Prostate gland (tissue), 2 donors: ENCODE data around the gene TRPT1. TPM values are rescaled to one million over a fixed set of nuclear protein-coding genes. Genes with fewer than 3 reads are reported as not detected.
A peak's percentile ranks its signal among the peaks of the same experiment; 100 is the strongest.

Source experiments
- DNase-seq: peaks from one replicate; pipeline ENCODE4 v3.0.0-alpha.2; 2019; ENCODE audit warnings: low spot score
- H3K27ac ChIP-seq, 2 donors: fragments of 200-600 bp; sonication (generic); 2 replicates each; pipeline ENCODE4 v1.5.1; 2017 to 2019
- H3K27me3 ChIP-seq: fragments of 200-600 bp; sonication (generic); replicated peaks from 2 replicates; pipeline ENCODE4 v1.5.1; 2019; ENCODE audit not compliant: insufficient read depth
- H3K36me3 ChIP-seq, 2 donors: fragments of 200-600 bp; sonication (generic); 1 replicate in 1 of 2; 2 replicates in 1 of 2; pipeline versions ENCODE4 v1.5.1 to v1.8.1; 2017 to 2019
- H3K4me1 ChIP-seq: fragments of 200-600 bp; sonication (generic); replicated peaks from 2 replicates; pipeline ENCODE4 v1.5.1; 2019
- H3K4me3 ChIP-seq, 2 donors: fragments of 200-600 bp; sonication (generic); 2 replicates each; pipeline ENCODE4 v1.5.1; 2017 to 2019
- H3K9me3 ChIP-seq: fragments of 200-600 bp; sonication (generic); 2 replicates; pipeline ENCODE4 v1.5.1; 2017
- POLR2A ChIP-seq: fragments of 450-650 bp; IDR thresholded peaks from one replicate; pipeline ENCODE4 v1.6.1; 2016; ENCODE audit warnings: antibody characterized with exemption, mild to moderate bottlenecking
- POLR2AphosphoS5 ChIP-seq: sonication (generic); formaldehyde crosslinking; IDR thresholded peaks from one replicate; pipeline ENCODE4 v1.6.1; 2017; ENCODE audit warnings: antibody characterized with exemption
- WGBS: methylation state at CpG from one replicate; pipeline ENCODE4 v1.1.5; 2018; 5-methylcytosine and 5-hydroxymethylcytosine counted together
- intact Hi-C: fragments of 100-400 bp; cut with DNase I; formaldehyde crosslinking; loops from one replicate; pipeline ENCODE4 v1.14.2; 2022
- total RNA-seq, 2 donors: library from RNA; depleted of rRNA; stranded (reverse); fragments of >200 nt; gene quantifications; one replicate each; pipeline ENCODE4 v1.1.0, GENCODE V29; 2016
- TF ChIP-seq, protein P1 (sequence below), 4 experiments: fragments of 200-600 bp in 2 of 4; fragments of 450-650 bp in 2 of 4; sonication (generic) in 2 of 4; IDR thresholded peaks; 1 replicate in 3 of 4; 2 replicates in 1 of 4; pipeline ENCODE4 v1.5.1; 2016 to 2019; ENCODE audit warnings: antibody characterized with exemption in 4 of 4, mild to moderate bottlenecking in 2 of 4, moderate library complexity in 2 of 4

The TRPT1 gene
- total RNA-seq, 2 donors from 2014 or later = 63.6 to 87.7 TPM

DNA sequence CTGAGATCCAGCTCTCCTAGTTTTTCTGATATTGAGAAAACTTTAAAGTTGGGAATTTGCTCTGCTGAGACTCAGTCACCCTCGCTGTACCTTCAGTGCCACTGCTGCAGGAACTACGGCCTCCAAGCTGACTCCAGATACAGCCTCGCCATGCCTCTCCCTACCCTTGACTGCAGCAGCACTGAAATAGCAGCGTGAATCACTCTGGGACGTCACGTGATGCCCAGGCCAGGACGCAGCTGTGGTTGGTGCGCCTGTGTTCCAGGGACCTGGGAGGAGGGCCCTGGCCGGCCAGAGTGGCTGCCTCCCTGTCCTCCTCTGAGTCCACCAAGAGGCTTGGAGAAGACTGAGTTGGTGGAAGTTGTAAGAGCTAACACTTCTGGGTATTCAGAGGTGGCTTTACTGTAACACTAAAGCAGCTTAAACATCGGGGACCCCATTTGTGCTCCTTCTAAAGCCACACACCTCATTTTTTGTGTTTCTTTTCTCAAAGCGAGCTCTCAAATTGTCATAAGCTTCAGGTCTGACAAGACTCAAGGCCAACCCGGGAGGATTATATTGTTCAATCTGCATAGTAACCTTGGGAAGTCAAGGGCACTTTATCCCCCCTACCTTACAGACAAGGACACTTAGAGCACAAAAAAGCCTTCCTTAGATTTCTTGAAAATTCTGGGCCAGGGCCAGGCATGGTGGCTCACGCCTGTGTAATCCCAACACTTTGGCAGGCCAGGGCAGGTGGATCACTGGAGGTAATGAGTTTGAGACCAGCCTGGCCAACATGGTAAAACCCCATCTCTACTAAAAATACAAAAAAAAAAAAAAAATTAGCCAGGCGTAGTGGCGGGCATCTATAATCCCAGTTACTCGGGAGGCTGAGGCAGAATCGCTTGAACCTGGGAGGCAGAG lies 44.2 kb downstream of the TRPT1 start:
- DNase-seq = peak; percentile 81

DNA sequence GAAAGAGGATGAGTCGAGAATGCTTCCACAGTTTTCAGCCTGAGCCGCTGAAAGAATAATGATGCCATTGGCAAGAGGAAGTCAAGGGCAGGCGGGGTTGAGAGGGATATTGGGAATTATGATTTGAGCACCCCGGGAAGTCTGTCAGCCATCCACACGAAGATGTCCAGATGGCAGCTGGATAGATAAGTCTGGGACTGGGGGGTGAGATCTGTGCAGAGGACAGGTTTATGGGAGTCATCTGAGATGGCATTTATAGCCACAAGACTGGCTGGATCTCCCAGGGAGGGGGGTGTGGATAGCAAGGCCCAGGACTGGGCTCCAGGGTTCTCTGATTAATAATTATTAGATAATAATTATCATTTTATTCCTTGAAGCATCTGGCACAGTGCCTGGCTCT lies 45.1 kb downstream of the TRPT1 start:
- Histone ChIP-seq H3K36me3 (no peaks in the 10 kb centered on the region), H3K27me3 (no peaks in the 10 kb centered on the region), H3K27ac (peak overlapping the region; percentile 59 to 63), H3K4me3 (no peak overlapping the region), H3K9me3 (no peaks in the 10 kb centered on the region), H3K4me1 (no peaks in the 10 kb centered on the region)
- intact Hi-C loops = no loop called here
- no peak for DNase-seq
- TF ChIP-seq POLR2A (no peak), POLR2AphosphoS5 (no peak)
- TF ChIP-seq, protein P1, sequence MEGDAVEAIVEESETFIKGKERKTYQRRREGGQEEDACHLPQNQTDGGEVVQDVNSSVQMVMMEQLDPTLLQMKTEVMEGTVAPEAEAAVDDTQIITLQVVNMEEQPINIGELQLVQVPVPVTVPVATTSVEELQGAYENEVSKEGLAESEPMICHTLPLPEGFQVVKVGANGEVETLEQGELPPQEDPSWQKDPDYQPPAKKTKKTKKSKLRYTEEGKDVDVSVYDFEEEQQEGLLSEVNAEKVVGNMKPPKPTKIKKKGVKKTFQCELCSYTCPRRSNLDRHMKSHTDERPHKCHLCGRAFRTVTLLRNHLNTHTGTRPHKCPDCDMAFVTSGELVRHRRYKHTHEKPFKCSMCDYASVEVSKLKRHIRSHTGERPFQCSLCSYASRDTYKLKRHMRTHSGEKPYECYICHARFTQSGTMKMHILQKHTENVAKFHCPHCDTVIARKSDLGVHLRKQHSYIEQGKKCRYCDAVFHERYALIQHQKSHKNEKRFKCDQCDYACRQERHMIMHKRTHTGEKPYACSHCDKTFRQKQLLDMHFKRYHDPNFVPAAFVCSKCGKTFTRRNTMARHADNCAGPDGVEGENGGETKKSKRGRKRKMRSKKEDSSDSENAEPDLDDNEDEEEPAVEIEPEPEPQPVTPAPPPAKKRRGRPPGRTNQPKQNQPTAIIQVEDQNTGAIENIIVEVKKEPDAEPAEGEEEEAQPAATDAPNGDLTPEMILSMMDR (IDR thresholded peaks at IDR 0.05) = no peak
- 53% methylated on average over 5 of the region's 5 CpGs for WGBS

More for the DNA sequence above, 44.2 kb downstream of the TRPT1 start:
- Histone ChIP-seq H3K36me3 (no peaks in the 10 kb centered on the region), H3K27me3 (no peaks in the 10 kb centered on the region), H3K4me1 (no peaks in the 10 kb centered on the region), H3K9me3 (no peaks in the 10 kb centered on the region), H3K4me3 (no peak overlapping the region), H3K27ac (peak overlapping the region; percentile 59 to 63)
- TF ChIP-seq POLR2A (peak; percentile 87), POLR2AphosphoS5 (peak; percentile 95)
- TF ChIP-seq, protein P1 (IDR thresholded peaks at IDR 0.05) = no peak
- intact Hi-C loops = no loop called here
- 41% methylated on average over 17 of the region's 17 CpGs for WGBS

DNA sequence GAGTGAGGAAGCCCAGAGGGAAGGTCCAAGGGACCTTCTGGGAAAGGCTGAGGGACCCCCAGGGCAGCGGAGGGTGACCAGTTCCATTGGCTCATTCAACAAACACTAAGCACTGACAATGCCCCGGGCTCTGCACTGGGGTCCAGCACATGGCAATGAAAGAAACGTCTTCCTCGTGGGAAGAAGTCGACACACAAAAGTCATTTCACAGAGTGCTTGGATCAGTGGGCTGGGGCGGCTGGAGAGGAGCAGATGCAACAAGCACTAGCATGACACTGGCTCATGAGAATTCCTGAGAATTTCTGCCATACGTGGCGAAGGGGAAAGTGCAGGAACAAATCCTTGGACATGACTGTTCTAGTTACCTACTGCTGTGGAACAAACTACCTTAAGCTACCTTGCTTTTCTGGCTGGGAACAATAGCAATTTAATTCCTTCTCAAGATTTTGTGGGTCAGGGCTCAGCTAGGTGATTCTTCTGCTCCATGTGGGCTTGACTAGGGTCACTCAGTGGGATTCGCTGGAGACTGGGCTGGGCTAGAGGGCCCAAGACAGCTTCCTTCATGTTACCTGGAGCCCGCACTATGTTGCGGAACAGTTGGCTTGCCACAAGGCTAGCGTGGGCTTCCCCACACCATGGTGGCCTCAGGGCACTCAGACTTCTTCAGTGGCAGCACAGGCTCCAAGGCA lies 46.9 kb downstream of the TRPT1 start:
- no peaks in the 10 kb centered on the region for H3K9me3 ChIP-seq
- H3K27ac ChIP-seq = no peak overlapping the region
- no peaks in the 10 kb centered on the region for H3K27me3 ChIP-seq
- TF ChIP-seq, protein P1 (IDR thresholded peaks at IDR 0.05) = no peak
- TF ChIP-seq POLR2AphosphoS5 = no peak
- TF ChIP-seq POLR2A = no peak
- no peak overlapping the region for H3K4me3 ChIP-seq
- intact Hi-C loops = no loop called here
- no peaks in the 10 kb centered on the region for H3K4me1 ChIP-seq
- WGBS = 93% methylated on average over 12 of the region's 12 CpGs
- DNase-seq = no peak
- H3K36me3 ChIP-seq = no peaks in the 10 kb centered on the region

DNA sequence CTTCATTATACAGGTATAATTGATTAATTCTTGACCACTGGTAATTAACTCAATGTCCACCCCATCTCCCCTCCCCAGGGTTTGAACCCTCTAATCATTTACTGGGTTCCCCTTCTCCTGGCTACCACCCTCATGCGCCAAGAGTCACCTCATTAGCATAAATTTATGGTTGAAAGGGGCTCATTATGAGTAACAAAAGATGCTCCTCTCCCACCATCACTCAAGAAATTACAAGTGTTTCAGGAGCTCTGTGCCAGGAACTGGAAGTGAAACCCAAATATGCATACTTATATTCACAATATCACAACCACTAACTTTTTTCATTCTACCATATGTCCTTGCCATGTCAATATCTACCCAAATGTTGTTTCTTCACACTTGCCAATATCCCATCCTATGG lies 47.8 kb downstream of the TRPT1 start:
- Histone ChIP-seq H3K4me1 (no peaks in the 10 kb centered on the region), H3K36me3 (no peaks in the 10 kb centered on the region), H3K27ac (no peak overlapping the region), H3K9me3 (no peaks in the 10 kb centered on the region), H3K27me3 (no peaks in the 10 kb centered on the region), H3K4me3 (no peak overlapping the region)
- intact Hi-C loops = no loop called here
- DNase-seq = no peak
- TF ChIP-seq, protein P1 (IDR thresholded peaks at IDR 0.05) = no peak
- TF ChIP-seq POLR2A (no peak), POLR2AphosphoS5 (no peak)
- WGBS = 97% methylated on average over 1 of the region's 1 CpG
